ENCODE measurements around the gene GNL3.

DNA sequence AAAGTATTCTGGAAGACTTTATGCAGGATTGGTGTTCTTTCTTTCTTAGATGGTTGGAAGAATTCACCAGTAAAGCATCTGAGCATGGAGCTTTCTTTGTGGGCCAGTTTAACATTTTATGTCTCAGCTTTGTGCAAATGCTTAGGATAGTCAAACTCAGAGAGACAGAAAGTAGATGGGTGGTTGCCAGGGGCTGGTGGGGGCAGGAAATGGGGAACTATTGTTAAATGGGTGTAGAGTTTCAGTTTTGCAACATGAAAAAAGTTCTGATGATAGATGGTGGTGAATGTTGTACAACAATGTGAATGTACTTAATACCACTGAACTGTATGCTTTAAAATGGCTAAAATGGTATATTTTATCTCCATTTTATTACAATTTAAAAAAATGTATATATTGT lies 44.8 kb downstream of the GNL3 start:
- TF ChIP-seq, protein P1, sequence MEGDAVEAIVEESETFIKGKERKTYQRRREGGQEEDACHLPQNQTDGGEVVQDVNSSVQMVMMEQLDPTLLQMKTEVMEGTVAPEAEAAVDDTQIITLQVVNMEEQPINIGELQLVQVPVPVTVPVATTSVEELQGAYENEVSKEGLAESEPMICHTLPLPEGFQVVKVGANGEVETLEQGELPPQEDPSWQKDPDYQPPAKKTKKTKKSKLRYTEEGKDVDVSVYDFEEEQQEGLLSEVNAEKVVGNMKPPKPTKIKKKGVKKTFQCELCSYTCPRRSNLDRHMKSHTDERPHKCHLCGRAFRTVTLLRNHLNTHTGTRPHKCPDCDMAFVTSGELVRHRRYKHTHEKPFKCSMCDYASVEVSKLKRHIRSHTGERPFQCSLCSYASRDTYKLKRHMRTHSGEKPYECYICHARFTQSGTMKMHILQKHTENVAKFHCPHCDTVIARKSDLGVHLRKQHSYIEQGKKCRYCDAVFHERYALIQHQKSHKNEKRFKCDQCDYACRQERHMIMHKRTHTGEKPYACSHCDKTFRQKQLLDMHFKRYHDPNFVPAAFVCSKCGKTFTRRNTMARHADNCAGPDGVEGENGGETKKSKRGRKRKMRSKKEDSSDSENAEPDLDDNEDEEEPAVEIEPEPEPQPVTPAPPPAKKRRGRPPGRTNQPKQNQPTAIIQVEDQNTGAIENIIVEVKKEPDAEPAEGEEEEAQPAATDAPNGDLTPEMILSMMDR (IDR thresholded peaks at IDR 0.05; ENCODE audit: control extremely low read depth in 1 of 3, insufficient read depth in 1 of 3, low read depth in 1 of 3, low read length in 3 of 3), result no peak
- no peak for TF ChIP-seq POLR2A (IDR thresholded peaks at IDR 0.05; ENCODE audit: control extremely low read depth in 1 of 2, low read depth in 2 of 2, low read length in 2 of 2)
- TF ChIP-seq MAFK (IDR thresholded peaks at IDR 0.05; ENCODE audit: low read depth, low read length), result no peak
- TF ChIP-seq YY1 (IDR thresholded peaks at IDR 0.05; ENCODE audit: low read depth, low read length), result no peak

All from H1 (cell line).